ENCODE results near the gene CBFB. TPM values are rescaled to one million over a fixed set of nuclear protein-coding genes. Genes with fewer than 3 reads are reported as not detected.
"Not testable (repeated sequence)": the region's sequence is repeated elsewhere in the genome, so short reads cannot be mapped to it uniquely, and the experiment has no call there.

Gene CBFB
- total RNA-seq, 4 donors from 2014 or later, result 28.2 to 68.3 (median 46.6) TPM

GRCh38 chr16:67040166-67040565 is 11.2 kb downstream of the CBFB start:
- no peak for DNase-seq (ENCODE audit: low spot score in 2 of 2)
- WGBS, result 63% methylated on average over 2 of the region's 2 CpGs
- Histone ChIP-seq H3K27me3 (no peaks in the 10 kb centered on the region), H3K4me1 (peaks cover 14% of the 10 kb centered on the region), H3K36me3 (peaks cover 15% of the 10 kb centered on the region), H3K4me3 (no peak overlapping the region), H3K9me3 (no peaks in the 10 kb centered on the region), H3K27ac (no peak overlapping the region)
- no peak for TF ChIP-seq CTCF (IDR thresholded peaks at IDR 0.05)
- TF ChIP-seq POLR2A (IDR thresholded peaks at IDR 0.05), result no peak
- TF ChIP-seq POLR2AphosphoS5 (IDR thresholded peaks at IDR 0.05), result no peak
- TF ChIP-seq EP300 (IDR thresholded peaks at IDR 0.05), result no peak

DNA sequence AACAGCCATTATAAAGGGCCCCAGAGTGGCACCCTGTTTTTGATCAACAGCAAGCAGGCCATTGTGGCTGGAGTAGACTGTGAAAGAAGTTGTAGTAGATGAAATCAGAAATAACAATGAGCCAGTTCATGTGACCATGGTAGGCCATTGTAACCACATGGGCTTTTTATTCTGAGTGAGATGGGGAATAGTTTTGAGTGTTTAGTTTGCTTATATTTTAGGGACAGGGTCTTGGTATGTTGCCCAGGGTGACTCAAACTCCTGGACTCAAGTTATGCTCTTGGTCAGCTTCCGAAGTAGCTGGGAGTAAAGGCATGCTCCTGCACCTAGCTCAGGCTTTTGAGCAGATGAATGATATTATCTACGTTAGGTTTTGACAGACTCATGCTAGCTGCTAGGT is 12.0 kb downstream of the CBFB start:
- 90% methylated on average over 2 of the region's 2 CpGs for WGBS
- TF ChIP-seq POLR2A (IDR thresholded peaks at IDR 0.05) (no peak), POLR2AphosphoS5 (IDR thresholded peaks at IDR 0.05) (no peak), CTCF (IDR thresholded peaks at IDR 0.05) (no peak), EP300 (IDR thresholded peaks at IDR 0.05) (no peak)
- Histone ChIP-seq H3K4me3 (no peak overlapping the region), H3K27ac (no peak overlapping the region), H3K27me3 (no peaks in the 10 kb centered on the region), H3K4me1 (peaks cover 8% of the 10 kb centered on the region), H3K9me3 (no peaks in the 10 kb centered on the region), H3K36me3 (peaks cover 18% of the 10 kb centered on the region)
- no peak for DNase-seq (ENCODE audit: low spot score in 2 of 2)

- 90% methylated on average over 4 of the region's 4 CpGs for WGBS
- H3K27me3 ChIP-seq; H3K27ac ChIP-seq; H3K9me3 ChIP-seq; H3K4me1 ChIP-seq; H3K4me3 ChIP-seq; DNase-seq (ENCODE audit: low spot score in 2 of 2): not testable (repeated sequence)
- H3K36me3 ChIP-seq, result peaks cover 24% of the 10 kb centered on the region
Measured at GRCh38 chr16:67041520-67041919, 12.6 kb downstream of the CBFB start.

DNA sequence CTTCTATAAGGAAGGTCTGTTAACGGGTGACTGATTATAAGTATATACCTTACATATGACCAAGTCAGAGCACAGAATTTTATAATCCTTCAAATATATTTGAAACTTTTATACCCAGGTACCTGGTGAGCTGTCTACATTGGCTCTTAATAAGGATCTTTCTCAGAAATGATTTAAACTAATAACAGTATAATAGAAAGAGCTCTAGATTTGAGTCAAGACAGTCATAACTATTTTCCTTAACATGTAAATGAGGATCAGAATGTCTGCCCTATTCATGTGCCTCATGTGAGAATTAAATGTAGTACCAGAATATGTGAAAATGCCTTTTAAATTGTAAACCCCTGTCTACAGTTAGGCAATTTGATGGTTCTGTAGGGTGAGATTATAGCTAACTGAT is 14.5 kb downstream of the CBFB start:
- H3K9me3 ChIP-seq, result no peaks in the 10 kb centered on the region
- no peak for TF ChIP-seq POLR2AphosphoS5 (IDR thresholded peaks at IDR 0.05)
- TF ChIP-seq EP300 (IDR thresholded peaks at IDR 0.05), result no peak
- TF ChIP-seq POLR2A (IDR thresholded peaks at IDR 0.05), result no peak
- TF ChIP-seq CTCF (IDR thresholded peaks at IDR 0.05), result no peak
- H3K27me3 ChIP-seq, result no peaks in the 10 kb centered on the region
- DNase-seq (ENCODE audit: low spot score in 2 of 2), result no peak
- H3K27ac ChIP-seq, result no peak overlapping the region
- no peak overlapping the region for H3K4me3 ChIP-seq
- 90% methylated on average over 1 of the region's 1 CpG for WGBS
- H3K4me1 ChIP-seq, result no peaks in the 10 kb centered on the region
- peaks cover 24% of the 10 kb centered on the region for H3K36me3 ChIP-seq

- Histone ChIP-seq H3K36me3 (peaks cover 20% of the 10 kb centered on the region), H3K9me3 (no peaks in the 10 kb centered on the region), H3K27ac (no peak overlapping the region), H3K27me3 (no peaks in the 10 kb centered on the region), H3K4me3 (no peak overlapping the region), H3K4me1 (peaks cover under 1% of the 10 kb centered on the region)
- WGBS, result 87% methylated on average over 2 of the region's 2 CpGs
- TF ChIP-seq POLR2A (IDR thresholded peaks at IDR 0.05), result no peak
- TF ChIP-seq CTCF (IDR thresholded peaks at IDR 0.05), result no peak
- no peak for TF ChIP-seq POLR2AphosphoS5 (IDR thresholded peaks at IDR 0.05)
- no peak for TF ChIP-seq EP300 (IDR thresholded peaks at IDR 0.05)
- no peak for DNase-seq (ENCODE audit: low spot score in 2 of 2)
Measured at GRCh38 chr16:67050796-67051195, 21.8 kb downstream of the CBFB start.

- no peak overlapping the region for H3K27ac ChIP-seq
- no peak for DNase-seq (ENCODE audit: low spot score in 2 of 2)
- H3K4me3 ChIP-seq, result no peak overlapping the region
- H3K27me3 ChIP-seq, result no peaks in the 10 kb centered on the region
- peaks cover 13% of the 10 kb centered on the region for H3K36me3 ChIP-seq
- 85% methylated on average over 1 of the region's 1 CpG for WGBS
- TF ChIP-seq POLR2AphosphoS5 (IDR thresholded peaks at IDR 0.05) (no peak), POLR2A (IDR thresholded peaks at IDR 0.05) (no peak), CTCF (IDR thresholded peaks at IDR 0.05) (no peak), EP300 (IDR thresholded peaks at IDR 0.05) (no peak)
- H3K4me1 ChIP-seq, result peaks cover 11% of the 10 kb centered on the region
- H3K9me3 ChIP-seq, result no peaks in the 10 kb centered on the region
Measured at GRCh38 chr16:67052399-67052798, 23.4 kb downstream of the CBFB start.

All from suprapubic skin (tissue), 4 donors.